Keratinocyte (primary cell): ENCODE data around the gene EGFL7.

Experiments
- CTCF ChIP-seq, 3 experiments: IDR thresholded peaks in 1 of 3; conservative IDR thresholded peaks in 1 of 3; optimal IDR thresholded peaks in 1 of 3; 2 replicates in 2 of 3; 3 replicates in 1 of 3; pipeline versions ENCODE3 to v1.5.1; 2011; ENCODE audit warnings: low read length in 3 of 3, mild to moderate bottlenecking in 3 of 3, moderate library complexity in 2 of 3, control low read depth in 1 of 3, inconsistent platforms in 1 of 3; ENCODE audit not compliant: insufficient read depth in 2 of 3; ENCODE audit errors: extremely low read depth in 1 of 3
- EZH2 ChIP-seq: IDR thresholded peaks from one replicate; pipeline ENCODE4 v1.6.1; 2012; ENCODE audit warnings: inconsistent platforms, mild to moderate bottlenecking, low read length, moderate library complexity

DNA sequence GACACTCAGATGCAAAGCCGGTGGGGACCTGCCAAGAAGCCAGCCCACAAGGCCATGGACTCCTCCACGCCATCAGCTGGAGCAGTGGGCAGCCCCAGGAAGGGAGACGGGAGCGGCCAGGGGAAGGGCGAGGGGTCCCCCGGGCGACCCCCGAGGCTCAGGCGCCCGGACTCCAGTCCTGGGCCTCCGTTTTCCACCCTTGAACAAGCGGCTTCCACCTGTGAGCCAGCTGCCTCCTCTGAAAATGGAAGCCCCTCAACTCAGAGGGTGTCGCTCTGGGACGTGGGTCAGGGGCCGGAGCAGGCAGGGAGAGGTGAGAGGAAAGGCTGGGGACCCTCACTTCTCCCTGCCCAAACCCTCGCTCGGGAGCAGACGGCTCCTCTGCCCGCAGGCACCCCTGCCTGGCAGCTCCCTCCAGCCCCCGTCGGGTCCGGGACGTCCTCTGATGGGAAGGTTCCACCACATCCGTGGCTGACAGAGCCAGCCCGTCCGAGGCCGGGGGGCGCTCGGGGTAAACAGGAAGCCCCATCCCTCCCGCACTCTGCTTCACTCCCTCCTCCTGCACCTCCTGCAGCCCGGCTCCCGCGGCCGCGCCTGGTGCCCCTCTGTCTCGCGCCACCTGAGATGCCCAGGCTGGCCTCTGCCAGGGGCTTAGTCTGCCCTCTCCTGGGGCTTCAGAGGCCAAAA is 3.7 kb upstream of the EGFL7 start:
- TF ChIP-seq CTCF (optimal IDR thresholded peaks at IDR 0.05 in 1 of 3, IDR thresholded peaks at IDR 0.05 in 1 of 3, conservative IDR thresholded peaks at IDR 0.05 in 1 of 3; ENCODE audit: extremely low read depth in 1 of 3, insufficient read depth in 2 of 3, low read length in 3 of 3) (no peak), EZH2 (no peak)
